Umbilical cord (tissue), 2 donors: ENCODE measurements around the gene TECRL. TPM values are rescaled to one million over a fixed set of nuclear protein-coding genes. Genes with fewer than 3 reads are reported as not detected.

Experiments used
- DNase-seq: peaks from one replicate; pipeline ENCODE4 v3.0.0-alpha.2; 2015; ENCODE audit warnings: low spot score
- total RNA-seq: library from RNA; depleted of rRNA; stranded (reverse); fragments of >200 nt; gene quantifications from one replicate; pipeline ENCODE4 v1.2.3, GENCODE V29; 2014; ENCODE audit warnings: low replicate concordance; ENCODE audit not compliant: insufficient read depth

The TECRL gene, protein sequence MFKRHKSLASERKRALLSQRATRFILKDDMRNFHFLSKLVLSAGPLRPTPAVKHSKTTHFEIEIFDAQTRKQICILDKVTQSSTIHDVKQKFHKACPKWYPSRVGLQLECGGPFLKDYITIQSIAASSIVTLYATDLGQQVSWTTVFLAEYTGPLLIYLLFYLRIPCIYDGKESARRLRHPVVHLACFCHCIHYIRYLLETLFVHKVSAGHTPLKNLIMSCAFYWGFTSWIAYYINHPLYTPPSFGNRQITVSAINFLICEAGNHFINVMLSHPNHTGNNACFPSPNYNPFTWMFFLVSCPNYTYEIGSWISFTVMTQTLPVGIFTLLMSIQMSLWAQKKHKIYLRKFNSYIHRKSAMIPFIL
- 14.9 TPM for total RNA-seq

DNA sequence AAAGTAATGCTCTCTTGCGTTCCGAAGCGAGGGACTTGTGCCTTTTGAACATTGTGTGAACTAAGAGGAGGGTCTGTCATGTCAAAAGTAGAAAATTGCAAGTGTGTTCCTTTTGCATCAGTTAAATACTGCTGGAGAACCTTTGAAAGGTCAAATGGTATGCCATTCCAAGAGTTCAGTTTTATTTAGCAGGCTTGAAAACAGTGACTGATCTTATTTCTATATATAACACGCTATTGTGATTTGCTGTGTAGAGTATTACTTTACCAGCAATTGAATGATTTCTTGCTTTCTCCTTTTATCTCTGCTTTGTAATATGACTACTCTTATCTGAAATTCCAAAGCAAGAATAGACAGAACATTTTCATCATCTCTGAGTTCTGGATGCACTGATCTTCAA, at the start of gene TECRL:
Gene TECRL (minus strand): TSS at position 151 of the 400 bp plus-strand sequence. CDS start 99 bp downstream, at position 52.
- DNase-seq, result peak; percentile 7

DNA sequence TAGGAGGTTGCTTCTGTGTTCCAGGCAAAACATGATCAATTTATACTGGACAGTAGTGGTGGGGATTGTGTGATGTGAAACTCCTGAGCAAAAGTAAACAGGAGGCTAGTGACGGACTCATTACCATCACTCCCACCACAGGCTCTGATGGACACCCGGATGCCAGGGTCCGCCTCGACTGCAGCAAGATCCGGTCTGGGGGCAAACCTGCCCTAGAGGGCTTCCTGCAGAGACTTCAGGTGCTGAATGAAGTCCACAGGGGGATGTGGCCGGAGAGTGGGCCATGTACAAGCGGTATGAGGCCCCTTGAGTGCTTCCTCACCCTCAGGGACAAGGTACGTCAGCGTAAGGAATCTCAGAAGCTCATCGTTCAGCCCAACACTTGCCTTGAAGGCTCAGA, 23.4 kb upstream of the TECRL start:
- DNase-seq, result no peak

DNA sequence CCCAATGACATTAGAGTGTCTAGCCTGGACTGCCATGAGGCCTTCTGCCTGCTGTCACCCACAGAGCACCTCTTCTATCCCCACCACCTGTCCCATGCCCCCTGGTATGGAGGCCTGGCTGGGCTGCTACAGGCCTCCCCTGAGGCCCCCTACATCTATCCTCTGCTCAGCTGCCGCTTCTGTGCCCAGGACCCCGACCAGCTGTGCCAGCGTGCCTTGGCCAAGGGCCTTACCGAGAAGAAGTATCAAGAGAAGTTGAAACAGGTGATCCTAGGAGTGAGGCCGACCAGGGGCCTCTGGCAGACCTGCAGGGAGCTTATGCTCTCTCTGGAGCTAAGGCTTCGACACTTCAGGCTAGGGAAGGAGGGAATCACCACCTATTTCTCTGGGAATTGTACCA, 21.7 kb upstream of the TECRL start:
- no peak for DNase-seq

DNA sequence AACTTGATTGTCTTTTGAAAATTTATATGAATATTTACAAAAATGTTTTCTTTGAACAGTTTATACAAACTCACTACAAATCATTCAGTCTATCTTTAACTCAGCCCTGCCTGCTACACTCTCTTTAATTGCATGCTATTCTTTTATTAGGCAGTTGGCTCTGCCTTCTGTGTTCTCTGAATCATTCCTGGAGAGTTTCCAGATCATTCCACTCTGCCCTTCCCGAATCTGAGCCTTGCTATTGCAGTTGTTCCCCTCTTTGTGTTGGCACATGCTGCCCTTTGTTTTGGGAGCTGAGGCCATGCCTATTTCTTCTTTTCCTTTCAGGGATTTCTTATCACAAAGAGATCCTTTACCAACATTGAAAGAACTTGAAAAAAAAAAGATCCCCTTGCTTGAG, 8.7 kb upstream of the TECRL start:
- DNase-seq, result peak; percentile 60

DNA sequence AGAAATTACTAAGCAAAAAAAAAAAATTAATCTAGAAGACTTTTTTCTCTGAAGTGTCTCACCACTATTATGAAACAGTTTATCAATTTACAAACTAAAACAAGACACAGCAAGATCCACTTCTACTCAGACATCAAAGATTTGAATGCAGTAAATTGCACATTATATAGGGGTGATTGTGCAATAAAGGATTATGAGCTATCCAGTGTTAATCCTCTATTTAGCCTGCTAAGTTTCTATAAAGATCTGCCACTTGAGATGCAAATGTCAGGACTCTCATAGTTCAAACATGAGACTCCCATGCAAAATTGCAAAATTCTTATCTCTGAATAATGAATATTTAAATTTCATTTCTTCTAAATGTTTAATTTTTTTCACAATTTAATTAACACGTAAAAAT, 2.2 kb downstream of the TECRL start:
- peak; percentile 13 for DNase-seq

DNA sequence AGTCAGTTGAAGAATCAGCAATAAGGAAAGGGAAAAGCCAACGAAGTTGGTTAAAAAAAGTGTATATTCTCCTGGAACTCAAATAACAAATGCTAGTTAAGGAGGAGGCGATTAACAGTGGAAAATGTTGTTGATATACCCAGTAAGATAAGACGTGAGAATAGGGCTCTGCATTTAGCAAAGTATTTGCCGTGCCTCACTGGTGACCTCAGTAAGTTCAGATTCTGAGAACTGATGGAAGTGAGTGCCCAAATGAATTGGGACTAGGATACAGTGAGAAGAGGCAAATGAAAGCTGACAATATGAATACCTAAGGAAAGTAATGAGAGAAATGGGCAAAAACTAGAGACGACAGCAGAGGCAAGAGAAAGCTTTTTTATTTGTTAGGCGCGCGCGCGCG, 3.5 kb downstream of the TECRL start:
- no peak for DNase-seq

DNA sequence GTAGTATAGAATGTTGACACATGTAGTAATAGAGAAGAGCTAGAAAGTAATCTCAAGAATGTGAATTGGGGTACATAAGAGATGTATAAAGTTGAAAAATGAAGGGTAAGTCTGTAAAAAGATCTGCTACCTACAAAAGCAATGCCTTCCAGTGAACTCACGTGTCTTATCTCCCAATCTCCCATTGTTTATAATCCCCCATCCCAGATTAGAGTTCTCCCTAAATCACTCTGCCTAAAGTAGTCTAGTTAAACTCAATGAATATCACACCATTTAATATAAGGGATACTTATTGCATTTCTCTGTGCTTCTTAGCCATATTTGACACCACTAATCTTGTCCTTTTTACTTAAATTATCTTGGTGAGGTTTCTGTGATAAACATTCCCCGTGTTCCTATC, 6.6 kb downstream of the TECRL start:
- no peak for DNase-seq

DNA sequence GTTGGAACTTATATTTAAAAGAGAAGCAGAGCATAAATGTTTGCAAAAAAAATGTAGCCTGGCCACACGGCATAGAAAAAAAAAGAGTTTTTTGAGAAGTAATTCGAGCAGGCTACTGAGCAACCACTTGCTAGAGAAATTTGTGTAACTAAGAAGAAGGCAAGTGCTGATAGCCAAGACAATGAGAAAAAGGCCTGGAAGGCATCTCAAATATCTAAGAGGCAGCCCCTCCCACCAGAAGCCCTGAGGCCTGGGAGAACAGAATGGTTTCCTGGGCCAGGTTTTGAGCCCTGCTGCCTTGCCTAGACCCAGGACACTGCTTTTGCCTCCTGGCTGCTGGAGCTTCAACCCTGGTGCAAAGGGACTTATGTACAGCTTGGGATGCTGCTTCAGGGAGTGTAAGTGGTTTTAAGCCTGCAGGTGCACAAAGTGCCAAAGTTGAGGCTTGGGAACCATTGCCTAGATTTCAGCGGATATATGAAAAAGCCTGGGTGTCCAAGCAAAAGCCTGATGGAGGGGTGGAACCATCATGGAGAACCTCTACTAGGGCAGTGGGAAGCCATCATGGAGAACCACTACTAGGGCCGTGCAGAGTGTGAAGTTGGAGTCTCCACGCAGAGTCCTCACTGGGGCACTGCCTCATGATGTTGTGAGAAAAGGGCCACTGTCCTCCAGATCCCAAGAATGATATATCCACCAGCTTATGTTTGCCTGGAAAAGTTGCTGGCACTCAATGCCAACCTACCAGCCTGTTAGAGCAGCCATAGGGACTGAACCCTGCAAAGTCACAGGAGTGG, 9.7 kb downstream of the TECRL start:
- DNase-seq, result no peak

DNA sequence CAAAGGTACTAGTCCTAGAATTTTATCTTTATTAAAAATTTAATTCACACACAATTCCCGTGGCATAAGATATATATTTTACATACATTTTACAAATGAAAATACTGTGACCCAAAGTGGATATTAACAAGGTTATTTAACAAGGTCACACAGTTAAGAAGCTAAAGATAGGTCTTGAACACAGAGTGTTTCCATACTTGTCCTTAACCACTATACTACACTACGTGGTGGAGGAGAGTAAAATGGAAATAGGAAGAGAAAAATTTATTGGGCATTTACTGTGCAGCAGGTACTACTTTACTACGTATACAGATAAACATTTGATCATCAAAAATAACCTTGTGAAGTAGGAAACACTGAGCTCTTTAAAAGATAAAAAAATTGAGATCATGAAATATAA, 14.8 kb downstream of the TECRL start:
- no peak for DNase-seq

DNA sequence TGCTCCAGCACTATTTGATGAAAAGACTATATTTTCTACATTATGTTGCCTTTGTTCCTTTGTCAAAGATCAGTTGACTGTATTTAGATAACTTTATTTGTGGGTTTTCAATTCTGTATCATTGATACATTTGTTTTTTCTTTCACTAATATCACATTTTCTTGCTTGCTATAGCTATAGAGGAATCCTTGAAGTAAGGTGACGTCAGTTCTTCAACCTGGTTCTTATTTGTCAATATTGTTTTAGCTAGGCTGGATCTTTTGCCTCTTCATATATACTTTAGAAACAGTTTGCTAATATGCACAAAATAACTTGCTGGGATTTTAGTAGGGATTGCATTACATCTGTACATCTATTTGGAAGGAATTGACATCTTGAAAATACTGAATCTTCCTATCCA, 21.0 kb downstream of the TECRL start:
- DNase-seq, result no peak

DNA sequence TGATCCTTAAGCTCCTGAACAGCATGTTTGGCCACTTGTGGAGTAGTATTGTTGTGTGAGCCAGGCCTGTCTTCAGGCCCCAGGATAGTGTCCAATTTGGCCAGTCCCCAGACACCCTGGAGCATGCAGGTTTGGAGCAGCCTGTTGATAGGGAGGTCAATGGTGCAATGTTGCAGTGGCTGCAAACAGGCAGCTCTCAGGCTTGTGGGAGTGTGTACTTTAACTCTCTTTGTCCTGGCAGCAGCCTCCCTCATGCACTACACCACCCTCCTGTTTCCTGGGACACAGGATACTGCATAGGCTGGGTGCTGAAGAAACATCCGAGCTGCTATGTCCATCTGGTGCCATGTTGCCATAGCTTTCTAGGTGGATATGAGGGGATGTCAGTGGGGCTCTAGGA, 24.0 kb downstream of the TECRL start:
- DNase-seq, result no peak

DNA sequence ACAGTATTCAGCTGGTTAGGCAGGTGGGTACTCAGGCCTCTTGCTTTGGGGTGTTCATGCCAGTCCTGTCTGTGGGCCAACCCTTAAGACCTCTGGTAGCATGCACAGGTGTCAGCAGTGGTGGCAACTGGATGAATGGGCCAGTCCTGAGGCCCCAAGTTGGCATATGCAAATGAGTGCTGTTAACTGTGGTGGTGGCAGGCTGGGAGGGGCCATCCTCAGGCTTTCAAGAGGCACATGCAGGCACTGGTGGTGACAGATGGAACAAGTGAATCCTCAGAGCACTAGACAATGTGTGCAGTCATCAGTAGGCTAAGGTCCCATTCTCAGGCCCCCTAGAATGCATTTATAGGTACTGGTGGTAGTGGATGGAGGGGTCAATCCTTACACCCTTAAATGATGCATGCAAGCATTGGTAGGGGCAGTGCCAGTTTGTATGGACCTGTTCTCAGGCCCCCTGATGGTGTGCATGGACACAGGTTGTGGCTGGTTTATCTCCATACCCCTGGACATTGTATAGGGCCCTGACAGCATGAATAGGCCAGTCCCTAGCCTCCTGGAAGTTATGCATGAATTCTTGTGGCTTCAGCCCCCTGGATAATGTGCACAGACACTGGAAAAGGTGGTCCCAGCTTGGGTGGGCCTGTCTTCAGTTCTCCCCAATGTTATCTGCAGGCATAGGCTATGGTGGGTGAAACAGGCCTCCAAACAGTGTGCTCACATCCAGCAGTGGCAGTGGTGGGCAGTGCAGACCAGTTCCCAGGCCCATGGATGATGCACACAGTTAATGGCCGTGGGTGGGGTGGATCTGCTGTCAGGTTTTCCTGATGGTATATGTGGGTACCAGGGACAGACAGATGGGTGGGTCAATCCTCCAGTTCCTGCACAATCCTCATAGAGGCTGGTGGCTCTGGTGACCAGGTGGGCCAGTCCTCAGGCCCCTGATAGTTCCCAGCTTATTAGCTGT, 24.7 kb downstream of the TECRL start:
- DNase-seq, result no peak

DNA sequence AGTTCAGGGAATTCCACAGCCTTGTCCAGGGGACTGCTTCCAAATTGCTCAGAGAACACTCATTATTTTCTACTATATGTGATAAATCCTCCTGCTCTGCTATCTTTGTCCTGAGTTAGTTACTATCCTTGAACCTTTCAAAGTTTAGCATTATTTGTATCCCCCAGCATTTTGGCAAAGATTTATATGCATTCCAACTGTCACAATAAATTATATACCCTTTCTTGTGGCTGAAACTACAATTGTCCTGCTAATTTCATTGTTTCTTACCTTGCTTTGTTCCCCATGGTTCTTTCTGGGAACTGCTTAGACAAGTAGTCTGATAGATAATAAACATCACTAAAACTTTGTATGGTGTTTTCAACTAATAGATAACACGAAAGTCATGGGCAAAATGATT, 40.5 kb downstream of the TECRL start:
- no peak for DNase-seq

DNA sequence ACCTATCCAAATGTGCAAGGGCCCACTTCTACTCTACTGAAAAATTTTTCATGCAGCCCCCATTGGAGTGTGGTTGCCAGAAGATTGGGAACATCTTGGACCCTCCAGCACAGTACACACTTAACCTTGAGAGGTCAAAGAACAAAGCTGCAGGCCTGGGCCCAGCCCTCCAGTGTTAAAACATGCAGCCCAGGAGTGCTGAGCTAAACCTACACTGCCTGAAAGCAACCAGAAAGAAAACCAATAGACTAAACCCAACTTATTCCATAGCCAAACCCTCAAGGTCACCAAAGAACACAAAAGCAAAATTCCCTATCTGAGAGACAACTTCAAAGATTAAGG, 47.9 kb downstream of the TECRL start:
- no peak for DNase-seq

DNA sequence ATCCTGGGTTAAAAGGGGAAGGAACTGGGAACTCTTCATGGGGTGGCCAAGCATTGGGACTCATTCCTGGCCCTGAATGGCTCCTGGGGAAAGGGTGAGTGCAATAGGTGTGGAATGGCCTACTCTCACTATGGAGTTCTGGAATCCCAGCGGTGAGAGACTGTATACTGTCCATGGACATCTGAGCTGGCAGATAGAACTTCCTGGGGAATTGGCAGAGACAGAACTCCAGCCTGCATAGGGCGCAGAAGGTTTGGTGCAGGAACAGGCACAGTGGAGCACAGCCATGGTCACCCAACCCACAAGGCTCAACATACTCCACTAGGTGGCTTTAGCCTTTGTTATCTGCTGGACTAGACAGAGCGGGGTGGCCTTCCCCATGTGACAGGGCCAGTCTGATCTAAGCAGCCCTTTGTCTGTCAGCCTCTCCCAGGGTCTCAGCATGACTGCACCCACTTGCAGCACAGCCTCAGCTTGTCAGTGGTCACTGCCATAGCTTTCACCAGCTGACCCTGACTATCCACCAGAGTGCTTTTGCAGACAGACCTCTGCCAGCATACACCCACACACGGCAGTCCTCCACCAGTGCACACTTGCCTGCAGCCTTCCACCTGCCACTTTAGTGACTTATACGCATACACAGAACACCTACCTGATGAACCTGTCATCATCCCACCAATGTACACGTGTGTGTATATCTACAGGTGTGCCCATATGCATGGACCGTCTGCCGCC, 48.4 kb downstream of the TECRL start:
- DNase-seq, result no peak

DNA sequence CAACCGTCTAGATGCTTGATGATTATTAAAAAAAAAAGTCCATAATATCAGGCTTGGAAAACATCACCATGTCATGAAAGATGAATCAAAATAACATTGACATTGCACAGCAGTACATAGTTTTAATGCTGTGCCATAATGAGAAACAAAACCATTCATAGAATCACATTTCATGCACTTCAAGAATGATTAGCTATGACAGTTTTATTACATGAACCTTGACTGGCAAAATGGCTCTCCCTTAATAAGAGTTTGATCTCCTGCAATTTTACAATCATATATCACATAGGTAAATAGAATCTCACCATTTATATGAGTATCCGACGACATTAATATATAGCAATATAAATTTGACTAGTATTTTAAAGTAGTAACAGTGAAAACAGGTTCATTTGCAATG, 49.8 kb downstream of the TECRL start:
- no peak for DNase-seq

DNA sequence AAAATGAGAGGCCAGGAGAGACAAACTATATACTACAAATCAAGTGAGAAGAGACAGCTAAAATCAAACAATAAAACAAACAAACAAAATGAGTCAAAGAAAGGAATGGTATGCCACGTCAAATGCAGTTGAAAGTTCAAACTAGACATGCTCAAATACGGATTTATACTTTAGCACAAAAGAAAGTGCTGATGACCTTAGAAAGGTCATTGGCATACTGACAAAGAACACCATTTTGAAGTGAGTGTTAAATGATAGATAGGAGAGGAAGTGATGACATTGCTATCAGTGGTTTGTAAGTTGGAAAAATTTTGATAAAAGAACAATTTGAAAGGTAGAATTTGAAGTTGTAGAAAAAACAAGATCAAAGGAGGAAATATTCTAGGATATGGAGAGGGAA, 55.3 kb downstream of the TECRL start:
- no peak for DNase-seq

DNA sequence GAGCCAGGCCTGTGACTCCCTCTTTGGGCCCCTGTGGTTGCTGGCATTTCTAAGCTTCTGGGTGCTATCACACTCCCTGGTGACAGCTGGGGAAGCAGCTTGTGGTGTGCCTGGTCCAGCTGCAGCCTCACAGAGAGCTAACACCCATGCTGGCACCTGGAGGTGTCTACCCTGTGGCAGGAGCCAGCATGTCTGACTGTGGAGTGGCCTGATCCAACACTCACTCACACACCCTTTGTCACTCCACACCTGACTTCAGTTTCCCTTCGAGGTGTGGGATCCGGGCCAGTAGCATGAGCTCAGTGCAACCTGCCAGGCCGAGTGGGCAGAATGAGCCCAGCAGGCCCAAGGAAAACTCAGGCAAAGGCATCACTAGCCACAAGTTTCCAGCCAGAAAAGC, 67.5 kb downstream of the TECRL start:
- DNase-seq, result no peak

DNA sequence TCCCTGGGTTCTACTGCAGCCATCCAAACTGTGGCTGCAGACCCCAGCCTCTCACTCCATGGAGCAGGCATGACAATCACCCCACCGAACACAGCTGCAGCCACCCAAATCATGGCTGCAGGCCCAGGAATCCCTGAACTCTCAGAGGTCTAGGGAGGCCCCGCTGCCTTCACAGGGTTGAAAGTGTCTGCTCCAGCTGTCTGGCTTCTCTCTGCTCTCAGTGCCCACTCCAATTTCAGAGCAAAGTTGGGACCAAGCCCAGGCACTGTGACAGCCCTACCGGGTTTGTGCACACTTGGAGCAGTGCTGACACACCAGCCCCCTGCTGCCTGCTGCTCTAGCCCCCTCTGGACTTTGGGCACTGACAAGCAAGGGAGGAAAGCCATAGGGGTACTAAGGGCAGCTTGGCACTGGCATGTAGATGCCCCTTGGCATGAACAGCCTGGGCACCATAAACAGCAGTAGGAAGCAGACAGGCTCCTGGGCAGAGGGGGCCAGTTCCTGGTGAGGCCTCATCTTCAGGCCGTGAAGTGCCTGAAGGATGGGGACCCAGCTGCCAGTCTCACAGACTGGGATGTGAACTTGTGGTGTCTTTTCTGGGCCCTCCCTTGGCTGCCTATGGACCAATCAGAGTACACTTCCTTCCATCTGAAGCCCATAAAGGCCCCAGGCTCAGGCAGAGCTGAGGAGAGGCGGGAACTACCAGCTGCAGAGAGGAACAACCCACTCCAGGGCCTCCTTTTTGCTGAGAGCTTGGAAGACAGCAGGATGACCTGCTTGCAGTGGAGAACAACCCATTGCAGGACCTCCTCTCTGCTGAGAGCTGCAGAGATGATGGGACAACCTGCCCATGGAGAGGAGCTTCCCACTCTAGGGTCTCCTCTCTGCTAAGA, 68.8 kb downstream of the TECRL start:
- DNase-seq, result no peak

DNA sequence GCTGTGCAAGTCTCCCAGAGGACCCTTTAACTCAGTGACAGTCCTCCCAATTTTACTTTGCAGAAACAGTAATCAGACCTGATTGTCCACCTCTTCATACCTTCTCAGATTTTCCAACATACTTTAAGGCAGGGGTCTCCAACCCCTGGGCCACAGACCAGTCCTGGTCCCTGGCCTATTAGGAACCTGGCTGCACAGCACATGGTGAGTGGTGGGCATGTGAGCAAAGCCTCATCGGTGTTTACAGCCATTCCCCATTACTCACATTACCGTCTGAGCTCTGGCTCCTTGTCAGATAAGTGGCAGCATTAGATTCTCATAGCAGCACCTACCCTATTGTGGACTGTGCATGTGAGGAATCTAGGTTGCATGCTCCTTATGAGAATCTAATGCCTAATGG, 74.3 kb downstream of the TECRL start:
- DNase-seq, result no peak
